ENCODE results near the gene UBE2E2. TPM values are rescaled to one million over a fixed set of nuclear protein-coding genes. Genes with fewer than 3 reads are reported as not detected.

Gene UBE2E2
- total RNA-seq, 4 donors from 2014 or later = 3.1 to 58.5 (median 25.0) TPM

- TF ChIP-seq POLR2A (IDR thresholded peaks at IDR 0.05) = no peak
- TF ChIP-seq CTCF (IDR thresholded peaks at IDR 0.05) = no peak
- Histone ChIP-seq H3K4me1 (no peaks in the 10 kb centered on the region), H3K4me3 (no peak overlapping the region), H3K9me3 (no peaks in the 10 kb centered on the region), H3K27ac (no peak overlapping the region), H3K27me3 (no peaks in the 10 kb centered on the region), H3K36me3 (no peaks in the 10 kb centered on the region)
- DNase-seq = no peak
- intact Hi-C loops (cut with DNase I; ENCODE audit: low total_unique reads) = no loop called here
These were observed 153.8 kb downstream of the UBE2E2 start for GRCh38 chr3:23356923-23357322.

- intact Hi-C loops (cut with DNase I; ENCODE audit: low total_unique reads) = no loop called here
- Histone ChIP-seq H3K9me3 (no peaks in the 10 kb centered on the region), H3K27ac (no peak overlapping the region), H3K36me3 (no peaks in the 10 kb centered on the region), H3K27me3 (no peaks in the 10 kb centered on the region), H3K4me1 (no peaks in the 10 kb centered on the region), H3K4me3 (no peak overlapping the region)
- TF ChIP-seq POLR2A (IDR thresholded peaks at IDR 0.05) (no peak), CTCF (IDR thresholded peaks at IDR 0.05) (no peak)
- no peak for DNase-seq
These were observed 156.0 kb downstream of the UBE2E2 start for GRCh38 chr3:23359116-23359515.

GRCh38 chr3:23365066-23365465 is 161.9 kb downstream of the UBE2E2 start:
- Histone ChIP-seq H3K27ac (no peak overlapping the region), H3K27me3 (no peaks in the 10 kb centered on the region), H3K36me3 (no peaks in the 10 kb centered on the region), H3K4me1 (no peaks in the 10 kb centered on the region), H3K9me3 (no peaks in the 10 kb centered on the region), H3K4me3 (no peak overlapping the region)
- TF ChIP-seq CTCF (IDR thresholded peaks at IDR 0.05) (no peak), POLR2A (IDR thresholded peaks at IDR 0.05) (no peak)
- no peak for DNase-seq
- intact Hi-C loops (cut with DNase I; ENCODE audit: low total_unique reads) = no loop called here

- Histone ChIP-seq H3K4me3 (no peak overlapping the region), H3K27me3 (no peaks in the 10 kb centered on the region), H3K27ac (no peak overlapping the region), H3K9me3 (no peaks in the 10 kb centered on the region), H3K4me1 (no peaks in the 10 kb centered on the region), H3K36me3 (no peaks in the 10 kb centered on the region)
- intact Hi-C loops (cut with DNase I; ENCODE audit: low total_unique reads) = no loop called here
- DNase-seq = no peak
- TF ChIP-seq POLR2A (IDR thresholded peaks at IDR 0.05) (no peak), CTCF (IDR thresholded peaks at IDR 0.05) (no peak)
These were observed 165.6 kb downstream of the UBE2E2 start for GRCh38 chr3:23368731-23369130.

GRCh38 chr3:23372285-23372684 is 169.2 kb downstream of the UBE2E2 start:
- Histone ChIP-seq H3K27me3 (no peaks in the 10 kb centered on the region), H3K4me1 (no peaks in the 10 kb centered on the region), H3K27ac (no peak overlapping the region), H3K4me3 (no peak overlapping the region), H3K36me3 (no peaks in the 10 kb centered on the region), H3K9me3 (no peaks in the 10 kb centered on the region)
- no peak for DNase-seq
- TF ChIP-seq POLR2A (IDR thresholded peaks at IDR 0.05) = no peak
- no peak for TF ChIP-seq CTCF (IDR thresholded peaks at IDR 0.05)
- intact Hi-C loops (cut with DNase I; ENCODE audit: low total_unique reads) = no loop called here
